Kidney (tissue), 14 donors: ENCODE data around the gene SUGP2. TPM values are rescaled to one million over a fixed set of nuclear protein-coding genes. Genes with fewer than 3 reads are reported as not detected.
A peak's percentile ranks its signal among the peaks of the same experiment; 100 is the strongest.

ENCODE experiments used
- DNase-seq, 5 donors: peaks; one replicate each; pipeline ENCODE4 v3.0.0-alpha.2; 2013 to 2020
- FAIRE-seq: peaks from 2 replicates; lab custom pipeline; 2012; peaks lifted over from hg19 to GRCh38; lab: Jason Lieb, UNC
- H3K27ac ChIP-seq, 2 donors: one replicate each; pipeline ENCODE4 v1.7.0; 2013; ENCODE audit warnings: low read depth in 2 of 2, low read length in 2 of 2, inconsistent platforms in 1 of 2
- H3K27me3 ChIP-seq: one replicate; pipeline ENCODE4 v1.7.1; 2013; ENCODE audit warnings: low read length, inconsistent platforms; ENCODE audit not compliant: control insufficient read depth, insufficient read depth
- H3K36me3 ChIP-seq, 3 donors: one replicate each; pipeline versions ENCODE4 v1.7.0 to v1.7.1; 2013; ENCODE audit warnings: low read length in 3 of 3, control low read depth in 1 of 3, inconsistent platforms in 1 of 3; ENCODE audit not compliant: insufficient read depth in 3 of 3, control insufficient read depth in 2 of 3
- H3K4me1 ChIP-seq, 3 donors: one replicate each; pipeline versions ENCODE4 v1.7.0 to v1.7.1; 2013; ENCODE audit warnings: low read length in 3 of 3, inconsistent platforms in 1 of 3, low read depth in 1 of 3; ENCODE audit not compliant: control insufficient read depth in 2 of 3, insufficient read depth in 2 of 3
- H3K4me3 ChIP-seq, 3 donors: one replicate each; pipeline versions ENCODE4 v1.7.0 to v1.8.1; 2013; ENCODE audit warnings: low read length in 3 of 3, control low read depth in 1 of 3, inconsistent platforms in 1 of 3
- H3K9ac ChIP-seq, 3 donors: one replicate each; pipeline versions ENCODE4 v1.7.0 to v1.7.1; 2013; ENCODE audit warnings: low read length in 3 of 3, control low read depth in 1 of 3, inconsistent platforms in 1 of 3
- H3K9me3 ChIP-seq, 3 donors: one replicate each; pipeline versions ENCODE4 v1.7.0 to v1.7.1; 2013; ENCODE audit warnings: low read length in 3 of 3, control low read depth in 1 of 3, inconsistent platforms in 1 of 3; ENCODE audit not compliant: control insufficient read depth in 2 of 3, insufficient read depth in 1 of 3
- intact Hi-C: fragments of 100-400 bp; cut with DNase I; formaldehyde crosslinking; loops from one replicate; pipeline ENCODE4 v1.11.1; 2022
- polyA plus RNA-seq: library from polyadenylated mRNA; stranded (reverse); fragments of 350-450 nt; fragmentation: Illumina TruSeq; extraction: RNeasy Lipid Tissue Mini Kit (QIAGEN cat#74804); gene quantifications from one replicate; pipeline ENCODE4 v1.2.3, GENCODE V29; 2014; ENCODE audit warnings: low read depth, low replicate concordance; ENCODE audit not compliant: insufficient read depth
- total RNA-seq: library from RNA; stranded (reverse); fragmentation: NEBNext Ultra II Directional; extraction: Animal tissue kit (Norgen Biotek cat#: 25700); gene quantifications from one replicate; pipeline ENCODE4 v1.2.1, GENCODE V29; 2021
- TF ChIP-seq, protein P1 (sequence below): IDR thresholded peaks from 3 replicates; pipeline ENCODE4 v1.5.1; 2012; ENCODE audit warnings: mild to moderate bottlenecking, moderate library complexity, borderline replicate concordance; ENCODE audit not compliant: insufficient read depth; ENCODE audit errors: extremely low read depth
- donor health status: control.
- donor health status: control.
- donor health status: control.
- donor health status: control.
- donor health status: control.
- donor health status: DM: yes; HTN: yes; CAD: no.
- donor health status: Normal renal cell carcinoma (clear cell type).

SUGP2 gene
- total and polyA plus RNA-seq, 2 donors from 2014 or later, result 47.5 to 74.1 TPM

DNA sequence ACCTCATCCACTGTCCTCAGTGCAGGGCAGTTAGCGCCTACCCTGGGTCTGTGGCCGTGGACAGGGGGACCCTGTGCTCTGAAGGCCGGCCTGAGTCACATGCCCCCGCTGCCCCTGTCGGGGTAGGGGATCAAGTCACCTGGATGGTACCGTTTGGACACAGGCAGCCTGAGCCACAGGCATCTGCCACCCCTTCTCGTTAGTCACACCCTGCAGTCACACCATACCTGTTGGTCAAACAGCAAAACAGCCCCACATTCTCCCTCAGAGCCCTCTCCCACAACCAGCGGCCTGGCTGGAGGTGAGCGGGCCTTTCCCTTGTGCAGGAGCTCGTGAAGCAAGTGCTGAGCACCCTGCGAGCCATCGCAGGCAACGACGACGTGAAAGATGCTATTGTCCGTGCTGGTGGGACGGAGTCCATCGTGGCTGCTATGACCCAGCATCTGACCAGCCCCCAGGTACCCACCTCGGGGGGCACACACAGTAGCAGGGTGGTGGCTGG lies 21.7 kb upstream of the SUGP2 start:
- FAIRE-seq, result no peak

DNA sequence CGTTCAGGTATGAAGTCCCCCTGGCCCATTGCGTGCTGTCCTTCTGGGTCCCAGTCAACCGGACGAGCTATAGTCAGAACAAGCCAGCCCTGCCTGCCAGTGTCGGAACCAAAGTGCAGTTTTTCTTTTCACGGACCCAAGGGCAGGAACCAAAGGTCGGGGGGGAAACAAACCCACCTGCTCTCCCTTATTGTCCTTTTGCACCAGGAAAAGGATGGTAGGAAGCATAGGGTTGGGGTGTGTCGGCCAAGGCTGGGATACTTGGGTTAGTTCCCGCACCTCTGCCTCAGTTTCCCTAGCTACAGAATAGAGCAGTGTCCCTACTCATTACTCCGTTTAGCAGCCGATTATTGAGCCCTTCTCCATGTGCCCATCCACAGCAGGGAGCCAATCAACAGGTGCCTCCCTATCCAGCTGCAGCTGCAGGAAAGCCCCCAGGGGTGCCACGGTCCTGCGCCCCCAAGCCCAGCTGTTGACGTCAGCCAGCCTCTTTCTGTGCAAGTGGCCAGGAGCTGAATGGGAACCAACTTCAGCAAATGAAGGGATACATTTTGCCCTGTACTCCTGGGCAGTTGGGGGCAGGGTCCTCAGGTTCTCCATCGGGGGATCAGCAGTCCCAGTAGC lies 21.1 kb upstream of the SUGP2 start:
- no peak overlapping the region for H3K4me3 ChIP-seq
- H3K4me1 ChIP-seq, result peaks cover 0 to 5% (median 0%) of the 10 kb centered on the region in 3 donors
- H3K9me3 ChIP-seq, result no peaks in the 10 kb centered on the region
- H3K9ac ChIP-seq, result no peak overlapping the region
- FAIRE-seq (no peak), DNase-seq (no peak)
- H3K27me3 ChIP-seq, result no peaks in the 10 kb centered on the region
- TF ChIP-seq, protein P1, sequence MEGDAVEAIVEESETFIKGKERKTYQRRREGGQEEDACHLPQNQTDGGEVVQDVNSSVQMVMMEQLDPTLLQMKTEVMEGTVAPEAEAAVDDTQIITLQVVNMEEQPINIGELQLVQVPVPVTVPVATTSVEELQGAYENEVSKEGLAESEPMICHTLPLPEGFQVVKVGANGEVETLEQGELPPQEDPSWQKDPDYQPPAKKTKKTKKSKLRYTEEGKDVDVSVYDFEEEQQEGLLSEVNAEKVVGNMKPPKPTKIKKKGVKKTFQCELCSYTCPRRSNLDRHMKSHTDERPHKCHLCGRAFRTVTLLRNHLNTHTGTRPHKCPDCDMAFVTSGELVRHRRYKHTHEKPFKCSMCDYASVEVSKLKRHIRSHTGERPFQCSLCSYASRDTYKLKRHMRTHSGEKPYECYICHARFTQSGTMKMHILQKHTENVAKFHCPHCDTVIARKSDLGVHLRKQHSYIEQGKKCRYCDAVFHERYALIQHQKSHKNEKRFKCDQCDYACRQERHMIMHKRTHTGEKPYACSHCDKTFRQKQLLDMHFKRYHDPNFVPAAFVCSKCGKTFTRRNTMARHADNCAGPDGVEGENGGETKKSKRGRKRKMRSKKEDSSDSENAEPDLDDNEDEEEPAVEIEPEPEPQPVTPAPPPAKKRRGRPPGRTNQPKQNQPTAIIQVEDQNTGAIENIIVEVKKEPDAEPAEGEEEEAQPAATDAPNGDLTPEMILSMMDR, result no peak
- H3K27ac ChIP-seq, result no peak overlapping the region
- intact Hi-C loops, result loop anchor here (10.0 kb wide), 1 partner anchor 80 kb away; the partner anchor contains the start of gene TMEM161A
- peaks cover 2 to 13% (median 8%) of the 10 kb centered on the region in 3 donors for H3K36me3 ChIP-seq

More for the DNA sequence above, 21.7 kb upstream of the SUGP2 start:
- H3K4me1 ChIP-seq, result peaks cover 0 to 5% (median 0%) of the 10 kb centered on the region in 3 donors
- no peak overlapping the region for H3K27ac ChIP-seq
- H3K9ac ChIP-seq, result no peak overlapping the region
- H3K36me3 ChIP-seq, result peaks cover 2 to 13% (median 7%) of the 10 kb centered on the region in 3 donors
- no peak for DNase-seq
- H3K27me3 ChIP-seq, result no peaks in the 10 kb centered on the region
- H3K4me3 ChIP-seq, result no peak overlapping the region
- TF ChIP-seq, protein P1, result no peak
- no peaks in the 10 kb centered on the region for H3K9me3 ChIP-seq
- intact Hi-C loops, result loop anchor here (10.0 kb wide), 1 partner anchor 80 kb away; the partner anchor contains the start of gene TMEM161A

DNA sequence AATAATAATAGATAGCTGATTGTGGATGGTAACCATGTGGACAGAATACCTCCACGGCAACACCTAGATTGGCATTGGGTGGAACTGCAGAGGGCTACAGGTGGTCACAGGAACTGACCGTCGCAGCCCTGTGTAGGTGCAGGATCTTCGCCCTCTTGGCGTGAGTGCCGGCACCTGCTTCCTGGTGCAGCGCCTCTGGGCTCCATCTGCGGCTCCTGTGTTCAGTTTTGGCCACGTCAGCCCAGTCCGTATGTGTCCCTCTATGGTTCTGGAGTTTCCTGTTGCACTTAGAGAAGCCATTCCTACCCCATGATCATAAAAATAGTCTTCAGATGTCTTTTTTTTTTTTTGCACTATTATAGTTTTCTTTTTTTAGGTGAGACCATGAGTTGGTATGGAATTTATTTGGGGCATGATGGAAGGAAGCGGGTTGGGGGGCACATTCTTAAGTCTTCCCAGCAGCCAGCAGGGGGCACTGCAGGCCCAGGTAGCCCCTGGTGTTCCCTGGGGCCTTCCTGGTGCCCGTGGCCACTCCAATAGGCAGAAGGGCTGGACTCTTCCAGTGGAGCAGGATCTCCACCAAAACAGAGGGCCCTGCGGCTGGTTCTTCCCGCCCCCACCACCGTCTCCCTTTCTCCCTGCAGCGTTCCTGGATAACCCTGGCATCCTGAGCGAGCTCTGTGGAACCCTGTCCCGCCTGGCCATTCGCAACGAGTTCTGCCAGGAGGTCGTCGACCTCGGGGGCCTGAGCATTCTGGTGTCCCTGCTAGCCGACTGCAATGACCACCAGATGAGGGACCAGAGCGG lies 20.4 kb upstream of the SUGP2 start:
- H3K4me1 ChIP-seq, result peaks cover 0 to 5% (median 0%) of the 10 kb centered on the region in 3 donors
- H3K4me3 ChIP-seq, result no peak overlapping the region
- H3K9me3 ChIP-seq, result no peaks in the 10 kb centered on the region
- no peak overlapping the region for H3K9ac ChIP-seq
- FAIRE-seq (no peak), DNase-seq (peak in 4 of 5 donors; percentile 67 to 80 (median 75))
- intact Hi-C loops, result loop anchor here (10.0 kb wide), 1 partner anchor 81 kb away; the partner anchor contains the start of gene TMEM161A
- H3K27ac ChIP-seq, result no peak overlapping the region
- TF ChIP-seq, protein P1, result peak; percentile 82
- H3K36me3 ChIP-seq, result peaks cover 2 to 13% (median 9%) of the 10 kb centered on the region in 3 donors
- H3K27me3 ChIP-seq, result no peaks in the 10 kb centered on the region
